Measurements from ENCODE around the gene ATP4A. TPM values are rescaled to one million over a fixed set of nuclear protein-coding genes. Genes with fewer than 3 reads are reported as not detected.

The ATP4A gene
- total and polyA plus RNA-seq, 7 donors = not detected

- H3K9me3 ChIP-seq = no peaks in the 10 kb centered on the region
- H3K27ac ChIP-seq = no peak overlapping the region
- H3K27me3 ChIP-seq (ENCODE audit: insufficient read depth in 3 of 3, low read length in 2 of 3) = no peaks in the 10 kb centered on the region
- no peaks in the 10 kb centered on the region for H3K4me1 ChIP-seq
- H3K4me3 ChIP-seq = no peak overlapping the region
- ATAC-seq (no peak), DNase-seq (no peak)
- TF ChIP-seq CTCF (IDR thresholded peaks at IDR 0.05) = no peak
- peaks cover 0 to 6% of the 10 kb centered on the region in 2 donors for H3K36me3 ChIP-seq (ENCODE audit: insufficient read depth in 1 of 2, low read depth in 1 of 2)
- intact Hi-C loops (cut with DNase I) = no loop called here
- 65 to 73% (median 65%) methylated on average over 13 of the region's 13 CpGs for WGBS, 3 donors
These were observed 10.7 kb downstream of the ATP4A start for GRCh38 chr19:35552534-35553384.

GRCh38 chr19:35551091-35551810 lies 12.2 kb downstream of the ATP4A start:
- no peak for DNase-seq
- no peaks in the 10 kb centered on the region for H3K27me3 ChIP-seq (ENCODE audit: insufficient read depth in 3 of 3, low read length in 2 of 3)
- H3K9me3 ChIP-seq = no peaks in the 10 kb centered on the region
- H3K27ac ChIP-seq = no peak overlapping the region
- no peak for TF ChIP-seq CTCF (IDR thresholded peaks at IDR 0.05)
- 72 to 79% (median 74%) methylated on average over 21 of the region's 21 CpGs for WGBS, 3 donors
- peaks cover 14% of the 10 kb centered on the region for H3K4me1 ChIP-seq
- intact Hi-C loops (cut with DNase I) = loop anchor here in 1 of 2 donors (2.0 kb wide), 1 partner anchor 54 kb away; no protein-coding TSS in a partner anchor
- ATAC-seq = no peak
- H3K4me3 ChIP-seq = no peak overlapping the region
- H3K36me3 ChIP-seq (ENCODE audit: insufficient read depth in 1 of 2, low read depth in 1 of 2) = peaks cover 0 to 19% of the 10 kb centered on the region in 2 donors

- no peak for DNase-seq
- Histone ChIP-seq H3K36me3 (ENCODE audit: insufficient read depth in 1 of 2, low read depth in 1 of 2) (peaks cover 0 to 19% of the 10 kb centered on the region in 2 donors), H3K9me3 (no peaks in the 10 kb centered on the region), H3K27ac (no peak overlapping the region), H3K27me3 (ENCODE audit: insufficient read depth in 3 of 3, low read length in 2 of 3) (no peaks in the 10 kb centered on the region), H3K4me3 (no peak overlapping the region), H3K4me1 (peaks cover 18% of the 10 kb centered on the region)
- ATAC-seq = no peak
- intact Hi-C loops (cut with DNase I) = loop anchor here (1.0 to 10.0 kb wide), 5 partner anchors 55 to 385 kb away; partner anchors contain the start of genes COX6B1 (in 1 of the 2), KMT2B (in 1 of the 2) and LRFN3 (in 1 of the 2)
- no peak for TF ChIP-seq CTCF (IDR thresholded peaks at IDR 0.05)
- WGBS, 3 donors = 58 to 81% (median 65%) methylated on average over 15 of the region's 15 CpGs
These were observed 13.5 kb downstream of the ATP4A start for GRCh38 chr19:35549879-35550523.

- Histone ChIP-seq H3K9me3 (no peaks in the 10 kb centered on the region), H3K4me3 (no peak overlapping the region), H3K36me3 (ENCODE audit: insufficient read depth in 1 of 2, low read depth in 1 of 2) (peaks cover 0 to 19% of the 10 kb centered on the region in 2 donors), H3K4me1 (peaks cover 23% of the 10 kb centered on the region), H3K27me3 (ENCODE audit: insufficient read depth in 3 of 3, low read length in 2 of 3) (no peaks in the 10 kb centered on the region), H3K27ac (no peak overlapping the region)
- intact Hi-C loops (cut with DNase I) = loop anchor here (1.0 to 10.0 kb wide), 4 partner anchors 98 to 386 kb away; partner anchors contain the start of genes COX6B1 (in 1 of the 2), KMT2B (in 1 of the 2) and LRFN3 (in 1 of the 2)
- DNase-seq = no peak
- peak; percentile 68 for TF ChIP-seq CTCF (IDR thresholded peaks at IDR 0.05)
- ATAC-seq = peak in 3 of 4 donors; percentile 27 to 39 (median 29)
- WGBS, 3 donors = 18 to 23% (median 21%) methylated on average over 6 of the region's 6 CpGs
These were observed 14.2 kb downstream of the ATP4A start for GRCh38 chr19:35549174-35549788.
